HG02610 (cell line): ENCODE measurements around the gene HLA-DMB.
A peak's percentile ranks its signal among the peaks of the same experiment; 100 is the strongest.

ENCODE experiments used
- ATAC-seq: cut with Tn5 transposase; IDR thresholded peaks from one replicate; pipeline ENCODE4 v1.9.1; 2021; ENCODE audit warnings: mild to moderate bottlenecking, moderate library complexity; ENCODE audit not compliant: unreplicated experiment

HLA-DMB gene

DNA sequence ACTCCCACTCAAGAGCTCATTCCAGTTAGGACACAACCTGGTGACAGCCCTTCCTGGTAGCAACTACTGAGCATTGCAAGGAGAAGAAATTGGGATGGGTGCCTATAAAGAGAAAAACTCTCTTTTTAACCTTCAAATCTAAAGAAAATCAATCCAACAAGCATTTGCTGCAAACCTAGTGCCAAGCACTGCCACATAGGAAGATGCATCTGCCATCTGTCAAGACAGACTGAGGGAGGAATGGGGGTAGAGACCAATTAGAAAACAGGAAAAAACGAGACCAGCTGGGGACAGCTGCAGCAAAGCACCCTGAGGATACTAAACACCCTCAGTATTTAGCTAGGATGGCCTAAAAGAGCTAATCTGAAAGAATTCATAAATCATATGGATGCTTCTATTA is 27.9 kb downstream of the HLA-DMB start:
- no peak for ATAC-seq

DNA sequence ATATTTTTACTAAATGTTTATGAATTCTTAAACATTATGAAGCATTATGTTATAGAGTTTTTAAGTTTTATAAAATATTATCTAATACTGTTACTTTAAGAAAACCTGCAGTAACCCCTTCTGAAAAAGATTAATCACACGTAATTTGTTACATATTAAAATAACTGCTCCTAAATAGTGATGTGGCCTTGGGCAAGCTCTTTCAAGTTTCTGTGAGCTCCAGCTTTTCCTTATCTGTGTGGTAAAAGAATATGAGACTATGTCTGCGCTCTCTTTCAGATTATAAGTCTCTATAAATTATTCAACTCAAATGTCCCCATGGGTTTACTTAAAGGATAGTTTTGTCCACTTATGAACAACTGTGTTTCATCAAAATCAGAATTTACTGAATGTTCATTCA is 31.9 kb downstream of the HLA-DMB start:
- ATAC-seq: no peak

DNA sequence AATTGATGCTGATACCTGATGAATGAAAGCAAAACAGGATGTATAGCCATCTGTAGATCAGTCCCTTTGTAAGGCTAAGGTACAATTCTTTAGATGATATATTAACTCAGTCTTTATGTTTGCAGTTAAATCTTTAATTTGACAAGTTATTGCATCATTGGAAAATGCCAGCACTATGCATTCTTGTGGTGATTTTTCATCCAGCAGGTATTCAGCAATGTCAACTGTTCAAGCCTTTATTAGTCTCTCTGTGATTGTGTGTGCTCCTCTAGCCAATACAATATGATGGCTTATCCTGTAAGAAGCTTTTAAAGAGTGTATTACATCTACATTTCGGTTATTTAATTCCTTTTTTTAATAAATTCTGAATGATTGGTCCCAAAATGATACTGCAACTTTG is 34.3 kb downstream of the HLA-DMB start:
- no peak for ATAC-seq

DNA sequence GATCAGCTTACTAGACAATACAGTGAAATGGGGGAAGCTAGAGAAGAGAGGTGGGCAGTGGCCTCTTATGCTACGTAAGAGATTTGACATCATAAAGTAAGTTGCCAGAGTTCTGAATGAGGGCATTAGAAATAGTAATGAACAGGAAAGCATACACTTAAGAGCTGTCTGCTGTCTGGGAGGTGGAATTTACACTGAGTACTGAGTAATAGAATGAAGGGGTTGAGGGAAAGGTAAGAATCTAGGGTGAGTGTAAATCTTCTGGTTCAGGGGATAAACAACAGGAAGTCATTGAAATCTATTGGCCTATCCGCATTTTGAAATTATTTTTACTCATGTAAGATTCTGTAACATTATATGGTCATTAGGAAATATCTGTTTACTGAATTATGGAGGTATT is 35.8 kb downstream of the HLA-DMB start:
- ATAC-seq: no peak

DNA sequence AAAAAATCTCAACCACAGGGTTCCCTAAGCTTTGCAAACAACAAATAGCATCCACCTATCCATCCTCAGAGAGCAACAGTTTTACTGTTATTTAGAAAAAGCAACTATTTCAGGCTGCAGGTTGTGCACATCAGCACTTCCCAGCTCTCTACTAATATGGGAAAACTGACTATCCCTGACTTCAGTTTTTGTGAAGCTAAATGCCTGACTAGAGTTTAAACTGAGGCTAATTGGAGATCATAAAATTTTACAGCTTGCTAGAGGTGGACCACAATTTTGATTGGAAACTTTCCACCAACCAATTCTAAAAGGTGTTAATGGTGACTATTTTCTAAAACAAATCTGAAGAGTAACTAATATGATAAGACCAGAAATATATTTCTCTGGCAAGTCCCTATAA is 36.9 kb downstream of the HLA-DMB start:
- no peak for ATAC-seq

DNA sequence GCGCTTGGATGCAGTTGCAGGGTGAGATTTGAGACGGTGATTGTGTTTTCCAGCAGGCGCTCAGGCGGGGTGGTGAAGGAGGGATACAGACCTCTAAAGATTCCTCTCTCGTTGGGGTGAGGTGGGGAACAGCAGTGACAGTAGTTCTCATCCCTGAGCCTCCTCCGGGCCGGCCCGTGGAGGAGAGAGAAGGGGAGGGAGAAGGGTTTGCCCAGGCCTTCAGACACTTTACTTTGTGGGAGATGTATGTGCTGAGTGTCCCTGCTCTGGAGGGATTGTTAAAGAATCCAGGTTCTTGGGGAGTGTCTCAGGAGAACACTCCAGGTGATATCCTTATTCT is 45.9 kb downstream of the HLA-DMB start:
- no peak for ATAC-seq

DNA sequence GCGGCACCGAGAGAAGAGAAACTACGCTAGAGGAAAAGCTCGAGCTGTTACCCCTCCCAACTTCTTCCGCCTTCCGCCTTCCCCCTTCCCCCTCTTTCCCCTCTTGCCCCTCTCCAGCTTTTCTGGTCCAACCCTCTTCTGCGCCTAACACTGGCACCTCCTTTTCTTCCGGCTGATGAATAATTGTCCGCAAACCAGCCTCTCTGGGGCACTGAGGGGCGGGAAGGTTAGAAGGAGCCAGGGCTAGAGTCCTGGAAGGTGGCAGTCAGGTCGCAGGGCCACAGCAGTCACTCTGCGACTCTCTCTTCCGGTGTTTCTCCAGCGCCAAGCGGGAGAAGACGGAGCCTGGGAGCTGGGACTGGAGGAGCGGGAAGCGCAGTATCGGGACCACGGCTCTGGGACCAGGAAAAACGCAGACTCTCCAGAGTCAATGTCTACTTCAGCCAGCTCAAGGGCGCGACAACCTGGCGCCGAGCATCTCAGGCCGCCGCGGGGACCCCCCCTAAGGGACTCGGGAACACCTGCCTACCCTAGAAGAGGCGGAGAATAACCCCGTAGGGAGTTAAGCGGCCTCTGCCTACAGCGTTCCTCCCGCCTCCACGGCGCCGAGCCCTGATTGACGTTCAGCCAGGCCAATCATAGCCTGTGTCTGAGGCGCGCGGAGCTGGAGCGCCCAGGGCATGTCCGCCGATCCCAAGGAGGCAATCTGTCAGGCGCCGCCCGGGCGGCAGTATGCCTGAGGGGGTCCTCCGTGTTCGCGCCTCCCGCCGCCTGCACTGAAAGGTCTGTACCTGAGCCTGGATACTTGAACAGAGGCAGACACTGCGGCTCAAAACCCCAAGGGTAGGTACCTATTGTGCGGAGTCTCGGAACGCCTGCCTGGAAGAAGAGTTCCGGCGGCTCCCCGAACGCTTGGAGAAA is 46.5 kb downstream of the HLA-DMB start:
- peak; percentile 94 for ATAC-seq

DNA sequence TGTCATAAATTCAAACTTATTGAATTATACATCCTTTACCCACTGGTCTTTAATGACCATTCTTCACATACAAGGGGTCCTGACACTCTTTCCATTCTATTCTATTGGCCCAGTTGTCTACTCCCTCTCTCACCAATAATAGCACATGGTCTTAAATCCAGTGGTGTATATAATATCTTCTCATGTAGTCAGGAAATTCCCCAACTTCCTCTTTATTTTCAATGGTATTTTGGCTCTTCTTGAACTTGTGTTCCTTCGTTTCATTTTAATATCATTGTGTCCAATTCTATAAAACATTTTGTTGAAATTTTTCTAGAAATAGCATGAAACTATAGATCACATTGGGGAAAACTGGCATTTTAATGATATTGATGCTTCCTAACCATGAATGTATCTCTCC is 50.0 kb downstream of the HLA-DMB start:
- ATAC-seq: no peak

DNA sequence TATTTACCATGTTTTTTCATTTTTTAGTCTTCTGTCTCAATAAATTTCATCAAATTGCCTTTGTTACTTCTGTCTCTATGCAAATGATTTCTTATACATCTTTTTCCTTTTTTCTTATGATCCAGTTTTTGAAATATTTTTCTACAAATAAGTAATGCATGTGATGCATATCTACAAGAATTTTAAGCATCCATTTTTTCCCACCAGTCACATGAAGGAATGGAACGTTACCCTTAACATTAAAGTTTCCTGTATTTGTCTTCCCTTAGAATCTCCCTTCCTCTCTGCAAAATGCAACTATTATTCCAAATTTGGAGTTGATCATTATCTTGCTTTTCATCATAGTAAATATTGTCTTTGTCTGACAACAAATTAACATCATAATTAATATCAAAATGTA is 51.3 kb downstream of the HLA-DMB start:
- no peak for ATAC-seq

DNA sequence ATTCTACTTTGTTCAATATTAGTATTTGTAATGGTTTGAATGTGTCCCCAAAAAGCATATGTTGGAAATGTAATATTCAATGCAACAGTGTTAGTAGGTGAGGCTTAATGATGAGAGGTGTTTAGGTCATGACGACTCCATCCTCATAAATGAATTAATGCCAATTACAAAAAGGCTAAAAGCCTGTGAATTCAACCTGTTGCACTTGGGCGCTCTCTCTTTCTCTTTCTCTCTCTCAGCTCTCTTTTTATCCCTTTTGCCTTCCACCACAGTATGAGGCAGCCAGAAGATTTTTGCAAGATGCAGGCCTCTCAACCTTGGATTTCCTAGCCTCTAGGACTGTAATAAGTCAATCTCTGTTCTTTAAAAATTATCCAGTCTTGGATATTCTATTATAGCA is 52.3 kb downstream of the HLA-DMB start:
- ATAC-seq: no peak

DNA sequence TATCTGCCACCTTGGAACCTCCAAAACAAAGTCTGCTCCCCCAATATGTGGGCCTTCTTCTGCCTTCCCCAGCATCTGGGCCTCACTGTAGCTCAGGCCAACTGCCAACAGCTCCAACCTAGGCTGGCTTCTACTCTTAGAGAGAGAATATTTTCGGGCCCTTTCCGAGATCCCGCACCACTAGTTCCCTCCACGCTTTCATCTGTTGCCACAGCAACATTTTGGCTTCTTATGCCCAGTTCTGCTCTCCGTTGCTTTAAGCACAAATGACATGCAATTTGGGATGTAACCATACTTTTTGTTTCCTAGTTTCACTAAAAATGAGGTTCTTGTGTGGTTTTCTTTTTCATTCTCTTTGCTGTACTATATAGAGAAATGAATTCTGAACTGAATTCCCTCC is 53.2 kb downstream of the HLA-DMB start:
- no peak for ATAC-seq

DNA sequence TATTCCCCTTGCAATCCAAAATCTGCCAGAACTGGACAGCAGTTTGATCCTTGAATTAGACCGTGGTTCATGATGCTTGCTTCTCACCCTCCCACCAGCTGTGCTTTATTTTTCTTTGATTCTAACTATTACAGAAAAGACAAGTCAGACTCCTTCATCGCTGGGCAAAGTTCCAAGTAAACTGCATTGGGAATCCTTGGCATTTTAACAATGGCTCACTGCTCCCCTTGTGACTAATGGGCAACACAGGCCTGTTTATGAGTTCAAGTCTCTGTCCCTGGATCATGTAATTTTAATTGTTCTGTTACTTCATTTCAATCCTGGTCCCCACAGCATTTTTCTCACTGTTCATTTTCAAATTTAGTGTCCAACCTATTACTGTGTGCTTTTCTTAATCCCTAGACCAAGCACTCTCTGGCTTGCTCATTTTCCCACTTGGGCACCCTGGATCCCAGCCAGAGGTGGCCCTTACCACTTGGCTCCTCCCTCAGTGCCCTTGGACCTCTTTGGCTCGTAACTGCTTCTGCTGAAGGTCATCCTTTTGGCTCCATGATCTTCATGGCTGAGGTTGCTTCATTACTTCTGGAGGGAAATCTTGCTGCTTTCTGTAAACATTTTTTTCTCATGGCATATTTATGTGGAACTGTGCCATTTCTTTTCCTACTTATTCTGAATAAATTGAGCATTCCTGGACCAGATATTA is 54.0 kb downstream of the HLA-DMB start:
- no peak for ATAC-seq

DNA sequence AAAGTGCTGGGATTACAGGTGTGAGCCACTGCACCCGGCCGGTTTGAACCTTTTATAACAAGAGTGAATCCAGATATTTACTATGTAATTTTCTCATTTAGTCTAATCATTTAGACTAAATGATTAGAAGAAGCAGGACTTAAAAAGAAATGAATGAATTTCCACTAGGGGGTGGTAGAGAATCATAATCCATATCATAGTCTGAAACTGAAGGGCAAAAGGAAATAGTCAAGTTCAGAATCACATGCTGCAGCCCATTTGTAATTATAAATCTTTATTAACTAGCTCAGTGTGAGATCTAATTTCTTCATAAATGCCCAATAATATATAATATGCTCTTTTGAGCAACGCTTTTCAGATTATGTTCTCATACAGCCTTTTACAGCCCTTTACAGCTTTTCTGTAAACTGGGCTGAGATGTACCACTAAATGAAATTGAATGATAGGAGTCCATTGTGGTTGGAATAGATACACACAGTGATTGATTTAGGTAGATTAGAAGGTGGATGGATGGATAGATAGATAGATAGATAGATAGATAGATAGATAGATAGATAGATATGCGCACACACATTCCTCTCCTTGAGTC is 55.0 kb downstream of the HLA-DMB start:
- ATAC-seq: no peak
